Measurements from ENCODE around the gene HSF2BP. TPM values are rescaled to one million over a fixed set of nuclear protein-coding genes. Genes with fewer than 3 reads are reported as not detected.
"Not testable (repeated sequence)": the region's sequence is repeated elsewhere in the genome, so short reads cannot be mapped to it uniquely, and the experiment has no call there.

HSF2BP gene
- total RNA-seq, 4 donors from 2014 or later: 0.40 to 2.4 (median 1.2) TPM

DNA sequence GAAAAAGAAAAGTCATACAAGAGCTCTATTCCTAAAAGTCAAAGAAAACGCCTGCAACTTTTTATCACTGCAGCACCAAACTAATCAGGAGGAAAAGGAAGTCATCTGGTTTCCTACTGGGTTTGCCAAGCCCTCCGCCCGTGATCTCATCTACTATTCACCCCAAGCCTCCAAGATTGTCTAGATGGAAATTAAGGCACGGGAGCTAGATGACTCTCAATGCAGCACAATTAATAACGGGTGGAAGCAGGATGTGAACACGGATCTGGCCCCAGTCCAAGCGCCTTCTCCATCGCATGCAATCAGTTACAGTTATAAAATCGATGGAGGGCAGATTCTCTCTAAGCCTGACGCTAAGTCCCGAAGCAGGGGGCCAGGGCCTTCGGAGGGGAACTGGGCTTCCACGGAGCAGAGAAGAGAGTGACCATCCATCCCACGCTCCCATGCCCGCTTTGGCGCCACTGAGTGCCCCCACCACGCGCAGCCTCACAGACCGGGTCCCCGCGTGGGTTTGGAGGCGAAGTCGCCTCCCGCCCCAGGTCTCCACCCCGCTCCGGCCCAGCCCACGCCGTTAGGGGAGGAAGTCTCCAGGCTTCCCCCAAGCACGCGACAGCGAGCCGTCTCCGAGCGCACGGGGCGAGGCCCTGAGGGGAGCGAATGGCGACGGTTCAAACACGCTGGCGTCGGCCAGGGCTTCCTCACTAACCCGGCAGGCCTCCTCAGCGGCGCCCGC, 1.8 kb downstream of the HSF2BP start:
- no peak overlapping the region for H3K4me3 ChIP-seq
- no peak for TF ChIP-seq POLR2A (IDR thresholded peaks at IDR 0.05)
- TF ChIP-seq, protein P1, sequence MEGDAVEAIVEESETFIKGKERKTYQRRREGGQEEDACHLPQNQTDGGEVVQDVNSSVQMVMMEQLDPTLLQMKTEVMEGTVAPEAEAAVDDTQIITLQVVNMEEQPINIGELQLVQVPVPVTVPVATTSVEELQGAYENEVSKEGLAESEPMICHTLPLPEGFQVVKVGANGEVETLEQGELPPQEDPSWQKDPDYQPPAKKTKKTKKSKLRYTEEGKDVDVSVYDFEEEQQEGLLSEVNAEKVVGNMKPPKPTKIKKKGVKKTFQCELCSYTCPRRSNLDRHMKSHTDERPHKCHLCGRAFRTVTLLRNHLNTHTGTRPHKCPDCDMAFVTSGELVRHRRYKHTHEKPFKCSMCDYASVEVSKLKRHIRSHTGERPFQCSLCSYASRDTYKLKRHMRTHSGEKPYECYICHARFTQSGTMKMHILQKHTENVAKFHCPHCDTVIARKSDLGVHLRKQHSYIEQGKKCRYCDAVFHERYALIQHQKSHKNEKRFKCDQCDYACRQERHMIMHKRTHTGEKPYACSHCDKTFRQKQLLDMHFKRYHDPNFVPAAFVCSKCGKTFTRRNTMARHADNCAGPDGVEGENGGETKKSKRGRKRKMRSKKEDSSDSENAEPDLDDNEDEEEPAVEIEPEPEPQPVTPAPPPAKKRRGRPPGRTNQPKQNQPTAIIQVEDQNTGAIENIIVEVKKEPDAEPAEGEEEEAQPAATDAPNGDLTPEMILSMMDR (IDR thresholded peaks at IDR 0.05): no peak
- no peak for TF ChIP-seq POLR2AphosphoS5 (IDR thresholded peaks at IDR 0.05)
- H3K27me3 ChIP-seq: no peaks in the 10 kb centered on the region
- no peak for ATAC-seq
- H3K4me1 ChIP-seq: peaks cover 0 to 34% (median 5%) of the 10 kb centered on the region in 3 donors
- H3K27ac ChIP-seq: no peak overlapping the region
- H3K9me3 ChIP-seq: no peaks in the 10 kb centered on the region
- 50 to 72% methylated on average over 7 to 9 of the region's 46 CpGs for WGBS, 2 donors (ENCODE audit: low coverage in 1 of 2)
- H3K36me3 ChIP-seq: peaks cover 0 to 10% of the 10 kb centered on the region in 2 donors

DNA sequence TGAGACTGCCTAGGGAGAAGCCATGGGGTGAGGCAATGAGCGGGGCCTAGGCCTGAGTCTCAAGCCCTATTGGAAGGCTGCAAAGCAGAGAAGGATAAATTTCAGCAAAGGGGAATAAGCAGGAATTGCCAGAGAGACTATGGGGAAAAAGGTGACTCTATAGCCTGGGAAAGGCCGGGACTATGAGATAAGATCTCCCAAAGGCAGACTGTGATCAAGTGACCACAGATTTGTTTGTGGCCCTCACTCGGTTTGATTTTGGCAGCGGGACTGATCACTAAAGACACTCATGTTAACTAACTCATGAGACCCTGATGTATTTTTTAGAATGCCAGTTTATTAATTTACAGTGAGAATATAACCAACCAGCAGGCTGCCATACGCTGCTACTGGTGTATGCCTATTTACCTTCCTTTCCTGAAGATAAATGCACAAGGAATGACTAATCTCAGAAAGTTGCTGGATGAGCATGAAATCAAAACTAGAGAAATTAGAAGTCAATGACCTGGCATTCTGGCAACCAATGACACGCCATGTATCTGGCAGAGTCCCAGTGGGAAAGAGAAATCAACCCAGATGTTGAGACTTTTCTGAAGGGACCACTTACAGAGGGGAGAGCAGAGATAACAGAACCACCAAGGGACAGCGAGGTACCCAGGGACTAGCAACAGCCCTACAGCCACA, 4.3 kb downstream of the HSF2BP start:
- Histone ChIP-seq H3K4me3 (no peak overlapping the region), H3K4me1 (peaks cover 0 to 12% (median 0%) of the 10 kb centered on the region in 3 donors), H3K36me3 (no peaks in the 10 kb centered on the region), H3K27ac (no peak overlapping the region), H3K9me3 (no peaks in the 10 kb centered on the region), H3K27me3 (no peaks in the 10 kb centered on the region)
- WGBS, 2 donors (ENCODE audit: low coverage in 1 of 2): 83 to 87% methylated on average over 5 to 7 of the region's 7 CpGs
- no peak for ATAC-seq
- TF ChIP-seq POLR2AphosphoS5 (IDR thresholded peaks at IDR 0.05): no peak
- no peak for TF ChIP-seq POLR2A (IDR thresholded peaks at IDR 0.05)
- TF ChIP-seq EP300 (IDR thresholded peaks at IDR 0.05): no peak
- TF ChIP-seq, protein P1 (IDR thresholded peaks at IDR 0.05): no peak

DNA sequence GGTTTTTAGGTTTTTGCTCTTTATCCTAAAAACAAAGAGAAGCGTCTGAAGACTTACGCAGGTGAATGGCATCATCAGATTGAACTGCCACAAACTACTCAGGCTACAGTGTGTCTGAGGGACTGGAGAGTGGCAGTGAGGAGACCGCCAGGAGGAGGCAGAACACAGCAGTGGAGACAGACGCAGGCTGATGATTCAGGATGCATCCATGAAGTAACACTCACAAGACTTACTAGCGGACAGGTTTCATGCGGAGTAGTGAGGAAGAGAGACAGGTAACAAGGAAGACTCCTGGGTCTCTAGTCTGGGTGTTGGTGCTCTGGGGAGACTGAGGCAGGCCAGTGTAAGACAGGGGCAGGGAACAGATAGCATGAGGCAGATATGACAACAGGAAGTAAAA, 5.7 kb downstream of the HSF2BP start:
- WGBS, 2 donors (ENCODE audit: low coverage in 1 of 2): 83 to 89% methylated on average over 4 to 6 of the region's 6 CpGs
- no peak overlapping the region for H3K27ac ChIP-seq
- TF ChIP-seq, protein P1 (IDR thresholded peaks at IDR 0.05): no peak
- TF ChIP-seq POLR2A (IDR thresholded peaks at IDR 0.05): no peak
- no peak for TF ChIP-seq POLR2AphosphoS5 (IDR thresholded peaks at IDR 0.05)
- no peak for TF ChIP-seq EP300 (IDR thresholded peaks at IDR 0.05)
- H3K9me3 ChIP-seq: no peaks in the 10 kb centered on the region
- ATAC-seq: no peak
- H3K4me1 ChIP-seq: peaks cover 0 to 4% (median 0%) of the 10 kb centered on the region in 3 donors
- H3K27me3 ChIP-seq: no peaks in the 10 kb centered on the region
- no peaks in the 10 kb centered on the region for H3K36me3 ChIP-seq
- no peak overlapping the region for H3K4me3 ChIP-seq

DNA sequence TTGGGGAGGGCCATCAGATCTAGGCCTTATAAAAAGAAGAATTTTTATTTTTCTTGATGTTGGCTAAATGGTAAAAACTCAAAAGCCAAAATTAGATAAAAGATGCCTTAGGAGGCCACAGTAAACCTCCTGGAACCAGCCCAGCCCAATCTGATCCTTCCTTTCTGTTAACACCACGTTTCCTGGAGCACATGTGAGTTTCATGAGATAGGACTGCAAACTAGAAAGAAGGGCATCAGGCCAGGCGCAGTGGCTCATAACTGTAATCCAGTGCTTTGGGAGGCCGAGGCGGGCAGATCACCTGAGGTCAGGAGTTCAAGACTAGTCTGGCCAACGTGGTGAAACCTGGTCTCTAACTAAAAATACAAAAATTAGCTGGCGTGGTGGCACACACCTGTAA, 6.7 kb downstream of the HSF2BP start:
- no peak for ATAC-seq
- H3K9me3 ChIP-seq: no peaks in the 10 kb centered on the region
- H3K36me3 ChIP-seq: no peaks in the 10 kb centered on the region
- H3K4me3 ChIP-seq: no peak overlapping the region
- no peaks in the 10 kb centered on the region for H3K27me3 ChIP-seq
- TF ChIP-seq POLR2A (IDR thresholded peaks at IDR 0.05) (no peak), EP300 (IDR thresholded peaks at IDR 0.05) (no peak), POLR2AphosphoS5 (IDR thresholded peaks at IDR 0.05) (no peak)
- TF ChIP-seq, protein P1 (IDR thresholded peaks at IDR 0.05): no peak
- H3K27ac ChIP-seq: no peak overlapping the region
- WGBS, 2 donors (ENCODE audit: low coverage in 1 of 2): 50 to 82% methylated on average over 1 to 5 of the region's 6 CpGs
- no peaks in the 10 kb centered on the region for H3K4me1 ChIP-seq

DNA sequence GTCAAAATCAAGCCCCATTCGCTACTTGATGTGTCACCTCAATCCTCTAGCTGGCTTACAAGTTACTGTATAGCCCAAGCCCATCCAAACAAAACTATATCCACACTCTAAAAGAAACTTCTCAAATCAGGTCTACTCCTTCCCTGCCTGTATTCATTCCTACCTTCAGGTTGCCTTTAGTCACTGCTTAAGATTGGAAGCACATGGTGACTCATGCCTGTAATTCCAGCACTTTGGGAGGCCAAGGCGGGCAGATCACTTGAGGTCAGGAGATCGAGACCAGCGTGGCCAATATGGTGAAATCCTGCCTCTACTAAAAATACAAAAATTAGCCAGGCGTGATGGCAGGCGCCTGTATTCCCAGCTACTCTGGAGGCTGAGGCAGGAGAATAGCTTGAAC, 7.4 kb downstream of the HSF2BP start:
- 90 to 100% methylated on average over 2 to 3 of the region's 6 CpGs for WGBS, 2 donors (ENCODE audit: low coverage in 1 of 2)
- not testable (repeated sequence) for ATAC-seq

More for the DNA sequence above, 7.4 kb downstream of the HSF2BP start:
- H3K9me3 ChIP-seq, H3K4me1 ChIP-seq, H3K4me3 ChIP-seq, H3K36me3 ChIP-seq, H3K27ac ChIP-seq, H3K27me3 ChIP-seq: not testable (repeated sequence)

Measured in gastroesophageal sphincter (tissue), 4 donors.